GM12891 (cell line): Measurements from ENCODE around the gene CEND1. TPM values are rescaled to one million over a fixed set of nuclear protein-coding genes. Genes with fewer than 3 reads are reported as not detected.
A peak's percentile ranks its signal among the peaks of the same experiment; 100 is the strongest.

Experiments used
- DNase-seq: peaks from one replicate; pipeline ENCODE4 v3.0.0; 2011; ENCODE audit warnings: low spot score; ENCODE audit not compliant: insufficient read length
- FAIRE-seq: peaks from 2 replicates; lab custom pipeline; 2011; peaks lifted over from hg19 to GRCh38; lab: Jason Lieb, UNC
- PAX5 ChIP-seq: IDR thresholded peaks from 2 replicates; pipeline ENCODE4 v1.6.1; 2011; ENCODE audit warnings: low read length, moderate library complexity, mild to moderate bottlenecking; ENCODE audit not compliant: insufficient read depth, severe bottlenecking
- POLR2A ChIP-seq: IDR thresholded peaks from 2 replicates; pipeline ENCODE4 v1.6.1; 2011; ENCODE audit warnings: low read depth, low read length, control low read depth
- POLR2AphosphoS5 ChIP-seq: IDR thresholded peaks from 2 replicates; pipeline ENCODE4 v1.6.1; 2011; ENCODE audit warnings: low read depth, low read length, control low read depth
- POU2F2 ChIP-seq: IDR thresholded peaks from 2 replicates; pipeline ENCODE4 v1.6.1; 2011; ENCODE audit warnings: low read depth, mild to moderate bottlenecking, control low read depth, low read length, moderate library complexity
- SPI1 ChIP-seq: IDR thresholded peaks from 2 replicates; pipeline ENCODE4 v1.6.1; 2011; ENCODE audit warnings: low read depth, low read length, control low read depth
- TAF1 ChIP-seq: IDR thresholded peaks from 2 replicates; pipeline ENCODE4 v1.6.1; 2011; ENCODE audit warnings: low read depth, low read length, control low read depth
- polyA plus RNA-seq: library from polyadenylated mRNA; unstranded; fragments of >200 nt; gene quantifications from one replicate; pipeline ENCODE4 v1.2.1, GENCODE V29; 2012; ENCODE audit warnings: low read depth, missing spikeins, inconsistent platforms; ENCODE audit not compliant: missing spikeins

Gene CEND1
- polyA plus RNA-seq: 3.7 TPM

DNA sequence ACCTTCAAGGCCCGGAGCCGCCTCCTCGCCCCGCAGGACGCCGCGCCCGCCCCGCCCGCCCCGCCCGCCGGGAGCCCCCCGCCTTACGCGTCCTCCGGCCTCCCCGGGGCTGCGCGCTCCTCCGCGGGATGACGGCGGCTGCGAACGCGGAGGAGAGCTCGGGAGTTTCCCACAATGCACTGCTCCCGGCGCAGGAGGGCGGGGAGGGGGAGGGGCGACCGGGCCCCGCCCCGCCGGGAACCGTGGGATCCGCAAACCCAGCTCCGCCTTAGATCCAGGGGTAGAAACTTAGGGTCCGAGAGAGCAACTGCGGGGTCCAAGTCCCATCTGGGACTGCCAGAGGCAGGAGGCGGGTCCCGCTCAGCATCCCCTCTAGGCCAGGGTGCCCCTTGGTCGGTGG lies at the start of gene CEND1:
CEND1 (minus strand) TSS at position 148 of the 400 bp plus-strand sequence. CDS start 1,514 bp downstream, outside the sequence.
- DNase-seq (peak; percentile 75), FAIRE-seq (peak; percentile 82)
- TF ChIP-seq POLR2AphosphoS5: no peak

GRCh38 chr11:839280-839623 lies 49.4 kb upstream of the CEND1 start:
- no peak for DNase-seq
- TF ChIP-seq TAF1 (no peak), POLR2A (no peak), SPI1 (no peak), POLR2AphosphoS5 (peak; percentile 51; the same call in 1 of the 2 replicates), POU2F2 (no peak), PAX5 (no peak)
- no peak for FAIRE-seq

GRCh38 chr11:838441-839279 lies 48.8 kb upstream of the CEND1 start:
- no peak for FAIRE-seq
- DNase-seq: no peak
- TF ChIP-seq POLR2A (peak; percentile 8; the same call in 1 of the 2 replicates), POU2F2 (no peak)

DNA sequence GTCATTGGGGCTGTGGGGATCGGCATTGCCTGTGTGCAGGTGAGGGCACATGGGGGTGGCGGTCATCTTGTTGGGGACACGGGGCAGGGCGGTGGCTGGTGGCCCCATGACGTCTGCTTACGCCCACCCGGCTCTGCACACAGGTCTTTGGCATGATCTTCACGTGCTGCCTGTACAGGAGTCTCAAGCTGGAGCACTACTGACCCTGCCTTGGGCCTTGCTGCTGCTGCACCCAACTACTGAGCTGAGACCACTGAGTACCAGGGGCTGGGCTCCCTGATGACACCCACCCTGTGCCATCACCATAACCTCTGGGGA lies 48.1 kb upstream of the CEND1 start:
- DNase-seq (no peak), FAIRE-seq (no peak)
- TF ChIP-seq PAX5: no peak
- TF ChIP-seq POU2F2: no peak
- TF ChIP-seq SPI1: no peak
- TF ChIP-seq POLR2A: no peak
- TF ChIP-seq TAF1: no peak
- TF ChIP-seq POLR2AphosphoS5: no peak

- DNase-seq (no peak), FAIRE-seq (no peak)
- TF ChIP-seq SPI1 (no peak), POLR2AphosphoS5 (peak; percentile 24; the same call in 1 of the 2 replicates)
These were observed 47.5 kb upstream of the CEND1 start for GRCh38 chr11:837189-837989.

GRCh38 chr11:836700-837099 lies 46.8 kb upstream of the CEND1 start:
- DNase-seq: no peak
- TF ChIP-seq POU2F2 (no peak), TAF1 (no peak), PAX5 (no peak), POLR2A (no peak; the same call in 1 of the 2 replicates), SPI1 (no peak), POLR2AphosphoS5 (no peak)
- no peak for FAIRE-seq

GRCh38 chr11:836274-836673 lies 46.4 kb upstream of the CEND1 start:
- FAIRE-seq (no peak), DNase-seq (no peak)

DNA sequence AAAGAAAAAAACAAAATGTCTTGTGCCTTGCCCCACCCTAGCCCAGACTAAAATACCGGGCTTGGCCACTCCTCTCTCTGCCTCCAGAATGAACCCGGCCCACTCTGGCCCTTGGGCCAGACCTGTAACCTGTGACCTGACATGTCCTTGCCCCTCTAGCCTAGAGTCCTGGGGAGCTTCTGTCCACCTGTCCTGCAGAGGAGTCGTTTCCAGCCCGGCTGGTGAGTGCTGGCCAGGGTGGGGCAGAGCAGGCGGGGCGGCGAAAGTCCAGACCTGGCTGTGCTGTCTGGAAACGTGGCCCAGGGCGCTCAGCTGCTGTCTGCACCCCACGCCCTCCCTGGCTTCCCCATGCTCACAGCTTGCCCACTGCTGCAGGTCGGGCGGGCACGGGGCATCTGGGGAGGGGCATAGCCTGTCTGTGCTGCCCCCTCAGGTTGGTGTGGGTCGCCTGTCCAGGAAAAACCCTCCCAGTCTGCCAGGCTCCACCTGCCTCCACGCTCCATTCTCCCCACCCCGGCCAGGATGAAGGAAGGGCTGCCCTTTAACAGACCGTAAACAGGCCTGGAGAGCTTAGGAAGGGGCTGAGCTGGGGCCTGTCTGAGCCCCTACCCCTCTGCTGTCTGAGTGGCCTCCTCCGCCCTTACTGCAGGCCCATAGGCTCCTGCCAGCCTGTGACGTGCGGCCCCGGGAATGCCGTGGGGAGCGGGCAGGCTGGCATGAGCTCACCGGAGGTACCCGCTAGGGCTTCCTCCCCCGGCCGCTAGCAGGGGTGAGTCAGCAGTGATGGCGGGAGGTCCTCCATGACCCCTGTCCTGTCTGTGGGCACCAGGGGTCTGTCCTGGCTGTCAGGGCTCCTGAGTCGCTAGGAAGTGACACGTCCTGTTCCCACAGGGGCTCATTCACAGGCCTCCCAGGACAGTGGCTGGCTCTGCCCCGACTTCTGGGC lies 44.8 kb upstream of the CEND1 start:
- TF ChIP-seq POU2F2 (no peak), POLR2AphosphoS5 (no peak), POLR2A (no peak), TAF1 (no peak), SPI1 (no peak), PAX5 (no peak)
- DNase-seq (no peak), FAIRE-seq (no peak)

More at GRCh38 chr11:836274-836673, 46.4 kb upstream of the CEND1 start:
- TF ChIP-seq POLR2AphosphoS5 (no peak), PAX5 (no peak), SPI1 (no peak), TAF1 (no peak), POU2F2 (no peak), POLR2A (no peak)

DNA sequence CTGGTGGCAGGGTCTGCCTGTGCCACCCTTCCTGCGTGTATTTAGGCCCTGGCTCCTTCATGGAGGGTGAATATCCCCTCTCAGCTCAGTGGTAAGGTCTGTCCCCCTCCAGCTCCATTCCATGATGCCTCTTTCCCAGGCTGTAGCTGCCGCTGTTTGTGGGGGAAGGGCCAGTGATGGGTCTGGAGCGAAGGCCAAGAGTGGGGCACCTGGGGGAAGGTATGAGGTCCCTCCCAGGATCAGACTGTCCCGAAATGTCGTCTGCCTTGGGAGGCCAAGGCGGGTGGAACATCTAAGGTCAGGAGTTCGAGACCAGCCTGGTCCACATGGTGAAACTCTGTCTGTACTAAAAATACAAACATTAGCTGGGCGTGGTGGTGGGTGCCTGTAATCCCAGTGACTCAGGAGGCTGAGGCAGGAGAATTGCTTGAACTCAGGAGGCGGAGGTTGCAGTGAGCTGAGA lies 44.0 kb upstream of the CEND1 start:
- DNase-seq (no peak), FAIRE-seq (no peak)
- TF ChIP-seq POU2F2 (no peak), PAX5 (no peak), POLR2A (no peak), TAF1 (no peak), SPI1 (no peak), POLR2AphosphoS5 (no peak)
